Activated CD8-positive, alpha-beta memory T cell treated with anti-CD3 and anti-CD28 coated beads, Interleukin-2, amount 50 U/mL, for 48 hours (primary cell): ENCODE data around the gene PDE8B.
"Not testable (repeated sequence)": the region's sequence is repeated elsewhere in the genome, so short reads cannot be mapped to it uniquely, and the experiment has no call there.

Experiments
- DNase-seq: peaks from one replicate; pipeline ENCODE4 v3.0.0-alpha.2; 2020

Gene PDE8B

GRCh38 chr5:77461287-77461686 lies 250.8 kb downstream of the PDE8B start:
- no peak for DNase-seq

- no peak for DNase-seq
Measured at GRCh38 chr5:77463905-77464304, 253.4 kb downstream of the PDE8B start.

- DNase-seq = not testable (repeated sequence)
Measured at GRCh38 chr5:77468875-77469274, 258.4 kb downstream of the PDE8B start.

GRCh38 chr5:77475041-77475440 lies 264.6 kb downstream of the PDE8B start:
- DNase-seq = not testable (repeated sequence)
